ENCODE results near the gene C1orf167.

The C1orf167 gene, protein sequence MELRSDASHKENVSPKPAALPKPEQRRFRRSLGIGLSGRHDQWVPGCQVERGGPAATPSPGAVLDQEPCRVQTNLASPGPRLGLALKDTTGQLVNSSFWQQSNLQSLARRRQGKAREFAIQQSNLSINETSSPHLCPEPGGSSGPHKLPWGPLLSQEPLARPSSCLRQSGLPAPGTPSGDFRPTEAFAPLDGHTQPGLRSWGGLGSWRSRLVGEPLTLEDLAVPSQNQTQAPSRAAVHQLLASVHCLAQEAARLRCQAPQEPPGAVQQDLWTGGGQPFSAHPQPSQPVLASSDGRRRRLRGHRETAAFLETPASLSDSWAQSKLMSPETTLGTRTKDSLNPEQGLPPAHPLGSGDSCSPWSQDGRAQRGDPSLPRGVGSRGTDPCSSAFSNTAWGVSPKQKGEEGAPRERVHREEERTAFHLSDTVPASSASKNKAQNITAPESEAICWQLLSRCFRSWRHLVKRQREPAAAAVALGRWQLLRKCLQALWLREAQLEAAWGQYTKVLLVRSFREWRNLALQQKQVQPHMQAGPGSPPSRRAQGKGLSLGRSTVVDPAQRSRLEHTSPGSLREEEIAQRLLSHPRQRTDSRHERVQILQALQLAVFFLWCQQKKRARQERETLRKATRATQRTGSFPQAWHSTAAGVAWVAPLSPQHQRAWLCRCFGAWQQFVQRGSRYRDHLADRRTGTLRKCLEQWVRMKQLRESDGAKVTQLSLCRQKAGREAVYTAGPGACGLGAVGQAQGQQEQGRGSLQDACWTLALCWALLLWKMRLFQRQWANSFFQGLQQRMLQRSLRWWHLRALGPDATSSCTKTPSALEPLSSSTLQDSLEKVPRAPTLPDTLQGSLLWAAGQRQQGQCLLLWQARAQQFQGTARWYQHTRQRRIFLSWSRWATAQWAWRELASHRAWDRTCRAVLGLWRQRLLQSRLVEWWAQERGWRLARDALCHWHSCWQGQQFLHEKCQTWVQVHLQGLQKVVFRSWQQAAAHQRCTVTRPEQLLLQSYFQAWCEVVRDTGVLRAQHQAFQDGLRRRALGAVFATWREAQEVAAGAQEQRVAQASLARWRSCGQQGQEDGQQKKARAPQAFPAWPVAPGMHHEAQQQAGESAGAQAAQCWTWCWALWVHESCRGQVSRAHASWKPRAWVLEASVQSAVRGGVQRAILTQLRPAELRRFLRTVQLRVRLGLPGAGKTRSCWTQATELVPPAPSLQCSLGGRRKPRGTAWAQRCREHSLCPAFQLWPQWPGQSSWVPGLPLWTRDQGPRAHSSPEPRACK (N-terminal part only)

DNA sequence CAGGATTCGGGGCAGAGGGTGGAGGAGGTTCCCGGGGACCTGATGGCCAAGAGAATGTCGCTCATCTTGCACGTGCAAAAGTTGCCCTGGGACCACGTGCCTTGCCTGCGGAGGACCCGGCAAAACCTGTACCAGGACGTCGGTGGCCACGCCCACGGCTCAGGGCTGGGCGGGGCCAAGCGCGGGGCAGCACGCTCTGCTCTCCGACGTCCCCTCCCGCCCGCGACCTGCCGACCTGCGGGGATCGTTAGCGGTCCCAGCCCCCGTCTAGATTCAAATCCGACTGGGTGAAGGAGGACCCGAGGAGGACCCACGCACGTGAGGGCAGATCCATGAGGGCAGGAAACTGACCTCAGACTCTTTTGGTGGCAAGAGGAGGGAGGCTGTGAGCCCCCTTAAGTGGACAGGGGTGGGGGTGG lies at the start of gene C1orf167:
Gene C1orf167 (plus strand): TSS at position 206 of the 419 bp plus-strand sequence. CDS start 2,208 bp downstream, outside the sequence.
- peak; percentile 46 for DNase-seq

DNA sequence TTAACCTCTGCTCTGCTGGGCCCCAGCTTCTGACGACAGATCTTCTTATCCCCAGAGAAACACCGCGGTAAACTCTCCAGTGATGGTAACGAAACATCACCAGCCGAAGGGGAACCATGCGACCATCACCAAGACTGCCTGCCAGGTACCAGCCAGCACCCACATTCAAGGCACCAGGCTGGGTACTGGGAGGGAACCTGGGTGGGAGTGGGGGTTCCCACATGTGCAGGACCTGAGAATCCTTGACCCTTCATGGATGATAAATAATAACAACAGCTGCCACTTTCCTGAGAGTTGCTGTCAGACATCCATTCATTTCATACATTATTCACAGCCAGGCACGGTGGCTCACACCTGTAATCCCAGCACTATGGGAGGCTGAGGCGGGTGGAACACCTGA lies 49.7 kb upstream of the C1orf167 start:
- DNase-seq = no peak

DNA sequence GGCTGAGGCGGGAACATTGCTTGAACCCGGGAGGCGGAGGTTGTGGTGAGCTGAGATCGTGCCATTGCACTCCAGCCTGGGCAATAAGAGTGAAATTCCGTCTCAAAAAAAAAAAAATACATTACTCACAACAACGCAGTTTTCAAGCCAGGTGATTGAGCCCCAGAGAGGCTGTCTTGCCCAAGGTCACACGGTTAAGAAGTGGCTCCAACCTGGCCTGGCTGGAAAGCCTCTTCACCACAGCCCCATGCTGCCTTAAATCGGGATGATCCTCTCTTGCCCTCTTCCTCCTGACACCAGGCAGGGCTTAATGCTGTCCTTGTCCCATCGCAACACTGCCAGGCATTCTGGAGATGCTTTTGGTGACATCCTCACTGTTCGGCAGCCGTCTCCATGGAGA lies 48.9 kb upstream of the C1orf167 start:
- peak; percentile 19 for DNase-seq

DNA sequence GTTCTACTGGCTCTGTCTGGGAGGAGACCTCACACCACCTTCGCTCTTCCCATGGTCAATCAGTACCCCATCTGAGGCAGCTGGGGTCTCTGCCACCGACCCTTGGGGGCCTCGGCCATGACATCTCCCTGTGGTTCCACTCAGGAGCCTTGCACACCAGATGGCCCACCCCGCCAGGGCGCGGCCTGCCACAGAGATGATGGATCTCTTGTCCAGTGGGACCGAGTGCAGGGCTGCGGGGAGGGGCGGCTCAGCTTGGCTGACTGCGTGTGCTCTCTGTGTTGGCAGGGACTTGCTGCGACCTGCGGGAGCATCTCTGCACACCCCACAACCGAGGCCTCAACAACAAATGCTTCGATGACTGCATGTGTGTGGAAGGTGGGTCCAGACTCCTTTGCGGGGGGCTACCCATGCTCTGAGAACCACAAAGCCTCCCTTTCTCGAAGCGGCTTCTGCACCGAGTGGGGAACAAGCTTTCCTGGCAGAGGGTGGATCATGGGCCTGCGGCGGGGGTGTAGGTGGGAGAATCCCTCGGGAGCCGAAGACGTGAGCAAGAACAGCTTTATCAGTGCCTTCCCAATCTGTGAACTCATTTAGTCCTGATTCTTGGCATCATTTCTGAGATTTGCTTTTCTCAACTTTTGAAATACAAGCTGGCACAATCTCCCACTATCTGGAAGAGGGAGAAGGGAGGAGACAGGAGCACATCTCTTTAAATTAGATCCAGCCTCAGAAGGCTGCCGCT lies 47.0 kb upstream of the C1orf167 start:
- no peak for DNase-seq

DNA sequence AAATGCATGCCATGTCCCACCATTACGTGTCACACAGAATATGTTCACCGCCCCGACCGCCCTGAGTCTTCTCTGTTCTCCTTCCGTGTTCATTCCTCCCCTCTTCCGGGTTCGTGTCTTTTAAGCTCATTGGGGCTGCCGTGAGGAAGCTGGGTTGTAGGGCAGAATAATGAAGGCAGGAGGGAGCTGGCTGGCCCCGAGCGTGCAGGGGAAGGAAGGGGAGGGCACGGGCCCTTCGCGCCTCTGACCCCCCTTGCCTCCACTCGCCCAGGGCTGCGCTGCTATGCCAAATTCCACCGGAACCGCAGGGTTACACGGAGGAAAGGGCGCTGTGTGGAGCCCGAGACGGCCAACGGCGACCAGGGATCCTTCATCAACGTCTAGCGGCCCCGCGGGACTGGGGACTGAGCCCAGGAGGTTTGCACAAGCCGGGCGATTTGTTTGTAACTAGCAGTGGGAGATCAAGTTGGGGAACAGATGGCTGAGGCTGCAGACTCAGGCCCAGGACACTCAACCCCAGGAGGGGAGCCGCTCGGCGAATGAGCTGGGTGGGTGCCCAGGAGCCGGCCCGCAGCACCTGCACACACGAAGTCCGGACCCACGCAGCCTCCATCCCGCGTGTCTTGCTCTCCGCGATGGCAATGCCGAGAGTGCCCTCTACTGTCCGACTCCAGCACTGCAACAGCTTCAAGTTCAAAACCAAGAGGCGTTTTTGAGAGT lies 42.5 kb upstream of the C1orf167 start:
- peak; percentile 90 for DNase-seq

DNA sequence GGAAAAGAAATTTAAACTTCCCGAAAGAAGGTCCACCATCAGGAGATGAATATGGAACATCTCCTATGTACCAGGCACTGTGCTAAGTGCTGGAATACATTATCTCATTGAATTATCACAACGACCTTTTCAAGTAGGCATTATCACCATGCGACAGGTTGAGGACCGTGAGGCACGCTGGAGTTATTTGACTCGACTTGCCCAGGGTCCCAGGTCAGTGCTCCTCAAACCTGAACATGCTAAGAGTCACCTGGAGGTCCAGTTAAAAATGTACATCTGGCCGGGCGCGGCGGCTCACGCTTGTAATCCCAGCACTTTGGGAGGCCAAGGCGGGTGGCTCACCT lies 42.0 kb upstream of the C1orf167 start:
- DNase-seq = no peak

DNA sequence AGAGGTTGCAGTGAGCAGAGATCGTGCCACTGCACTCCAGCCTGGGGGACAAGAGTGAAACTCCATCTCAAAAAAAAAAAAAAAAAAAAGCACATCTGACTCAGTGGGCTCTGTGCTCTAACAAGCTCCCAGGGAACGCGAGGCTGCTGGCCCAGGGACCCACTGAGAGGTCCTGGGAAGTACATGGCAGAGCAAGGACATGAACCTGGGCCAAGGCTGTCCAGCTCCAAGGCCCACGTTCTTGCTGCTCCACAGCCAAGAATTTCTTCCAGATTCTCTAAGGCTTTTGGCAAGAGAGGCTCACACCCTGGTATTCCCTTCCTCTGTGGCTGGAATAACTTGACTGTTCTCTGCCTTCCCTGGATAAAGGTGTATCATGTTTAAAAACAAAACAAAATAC lies 41.5 kb upstream of the C1orf167 start:
- DNase-seq = no peak

DNA sequence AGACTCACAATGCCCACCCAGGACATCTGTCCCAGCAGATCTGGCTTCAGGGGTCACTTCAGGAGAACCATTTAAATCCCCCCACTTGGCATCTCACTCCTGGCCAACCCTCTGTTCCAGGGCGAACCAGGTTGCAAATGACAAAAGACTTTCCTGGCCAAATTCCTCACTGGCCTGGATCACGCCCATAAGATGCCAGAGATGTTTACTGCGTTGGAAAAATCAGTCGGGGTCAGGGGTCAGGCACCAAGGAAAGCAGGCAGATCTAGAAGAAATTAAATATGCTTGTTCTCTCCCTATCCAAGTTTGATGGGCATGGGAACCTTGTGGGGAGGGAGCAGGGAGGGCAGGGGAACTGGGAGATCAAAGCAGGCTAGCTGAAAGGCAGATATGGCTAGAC lies 40.7 kb upstream of the C1orf167 start:
- no peak for DNase-seq

DNA sequence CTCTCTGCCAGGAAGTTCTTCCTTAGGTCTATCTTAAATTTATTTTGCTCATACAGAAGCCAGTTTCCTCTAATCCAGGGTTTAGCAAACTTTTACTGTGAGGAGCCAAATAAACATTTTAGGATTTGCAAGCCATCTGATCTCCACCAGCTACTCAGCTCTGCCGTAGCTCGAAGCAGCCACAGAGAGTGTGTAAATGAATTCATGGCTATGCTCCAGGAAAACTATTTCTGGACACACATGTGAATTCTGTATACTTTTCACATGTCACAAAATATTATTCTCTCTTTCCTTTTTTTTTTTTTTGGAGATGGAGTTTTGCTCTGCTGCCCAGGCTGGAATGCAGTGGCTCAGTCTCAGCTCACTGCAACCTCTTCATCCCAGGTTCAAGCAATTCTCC lies 39.5 kb upstream of the C1orf167 start:
- no peak for DNase-seq

DNA sequence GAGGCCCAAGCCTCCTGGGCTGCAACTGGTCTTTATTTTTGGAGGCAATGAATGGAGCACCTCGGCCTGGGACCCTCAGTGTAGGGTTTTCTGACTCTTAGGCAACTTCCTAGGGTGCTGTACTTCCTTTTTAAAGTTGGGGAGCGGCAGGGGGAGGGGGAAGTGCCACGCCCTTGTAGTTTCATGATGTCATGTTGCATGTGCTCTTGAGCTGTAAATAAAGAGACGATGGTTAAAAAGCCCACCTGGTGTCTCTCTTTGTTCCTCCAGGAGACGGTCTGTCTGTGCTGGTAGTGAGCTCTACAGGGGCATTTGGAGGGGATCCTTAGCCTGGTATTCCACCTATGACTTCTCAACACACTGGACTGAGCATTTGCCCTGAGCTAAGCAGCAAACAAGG lies 36.4 kb upstream of the C1orf167 start:
- DNase-seq = no peak

DNA sequence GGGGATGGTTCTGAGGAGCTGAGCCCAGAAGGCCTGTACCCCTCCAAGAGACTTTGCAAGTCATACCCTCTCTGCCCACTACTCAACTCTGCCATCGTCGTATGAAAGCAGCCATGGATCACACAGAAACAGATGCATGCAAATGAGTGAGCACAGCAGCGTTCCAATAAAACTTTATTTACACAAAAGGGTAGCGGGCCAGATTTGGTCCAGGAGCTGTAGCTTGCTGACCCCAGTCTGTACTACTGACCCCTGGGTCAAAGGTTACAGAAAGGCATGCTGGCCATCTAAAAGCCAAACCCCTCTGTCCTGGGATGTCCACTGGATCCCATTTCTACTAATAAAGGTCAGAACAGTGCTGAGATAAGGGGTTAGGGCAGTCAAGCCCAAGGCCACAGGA lies 34.9 kb upstream of the C1orf167 start:
- DNase-seq = no peak

DNA sequence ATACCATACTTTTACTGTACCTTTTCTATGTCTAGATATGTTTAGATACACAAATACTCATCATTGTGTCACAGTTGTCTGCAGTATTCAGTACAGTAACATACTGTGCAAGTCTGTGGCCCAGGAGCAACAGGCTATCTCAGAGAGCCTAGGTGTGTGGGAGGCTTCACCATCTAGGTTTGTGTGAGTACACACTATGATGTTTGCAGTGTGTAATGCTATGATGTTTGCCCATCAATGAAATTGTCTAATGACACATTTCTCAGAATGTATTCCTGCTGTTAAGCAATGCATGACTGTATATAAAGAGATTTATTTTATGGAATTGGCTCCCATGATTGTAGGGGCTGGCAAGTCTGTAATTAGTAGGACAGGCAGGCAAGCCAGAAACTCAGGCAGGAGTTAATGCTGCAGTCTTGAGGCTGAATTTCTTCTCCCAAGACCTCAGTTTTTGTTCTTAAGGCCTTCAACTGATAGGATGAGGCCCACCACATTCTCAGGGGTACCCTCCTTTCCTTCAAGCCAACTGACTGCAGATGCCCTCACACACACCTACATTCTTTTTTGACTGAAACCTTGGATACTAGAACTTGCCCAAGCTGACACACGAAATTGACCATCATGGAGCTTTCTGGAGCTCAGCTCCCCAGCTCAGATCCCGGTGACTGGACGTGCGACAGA lies 33.7 kb upstream of the C1orf167 start:
- DNase-seq = no peak

DNA sequence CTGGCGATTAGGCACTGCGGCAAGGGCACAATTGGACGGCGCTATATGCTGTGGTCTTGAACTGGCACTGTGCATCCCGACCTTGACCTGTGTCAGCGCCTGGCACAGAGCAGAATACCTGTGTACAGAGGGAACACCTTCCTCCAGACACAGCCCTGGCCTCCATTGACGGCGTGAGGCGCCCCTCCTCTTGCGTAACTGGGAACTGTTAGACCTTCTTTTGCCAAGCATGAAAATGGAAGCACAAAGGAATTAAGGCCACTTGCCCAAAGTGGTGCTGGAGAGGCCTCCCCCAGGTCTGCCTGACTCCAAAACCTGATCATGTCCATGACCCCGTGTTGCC lies 32.9 kb upstream of the C1orf167 start:
- no peak for DNase-seq

DNA sequence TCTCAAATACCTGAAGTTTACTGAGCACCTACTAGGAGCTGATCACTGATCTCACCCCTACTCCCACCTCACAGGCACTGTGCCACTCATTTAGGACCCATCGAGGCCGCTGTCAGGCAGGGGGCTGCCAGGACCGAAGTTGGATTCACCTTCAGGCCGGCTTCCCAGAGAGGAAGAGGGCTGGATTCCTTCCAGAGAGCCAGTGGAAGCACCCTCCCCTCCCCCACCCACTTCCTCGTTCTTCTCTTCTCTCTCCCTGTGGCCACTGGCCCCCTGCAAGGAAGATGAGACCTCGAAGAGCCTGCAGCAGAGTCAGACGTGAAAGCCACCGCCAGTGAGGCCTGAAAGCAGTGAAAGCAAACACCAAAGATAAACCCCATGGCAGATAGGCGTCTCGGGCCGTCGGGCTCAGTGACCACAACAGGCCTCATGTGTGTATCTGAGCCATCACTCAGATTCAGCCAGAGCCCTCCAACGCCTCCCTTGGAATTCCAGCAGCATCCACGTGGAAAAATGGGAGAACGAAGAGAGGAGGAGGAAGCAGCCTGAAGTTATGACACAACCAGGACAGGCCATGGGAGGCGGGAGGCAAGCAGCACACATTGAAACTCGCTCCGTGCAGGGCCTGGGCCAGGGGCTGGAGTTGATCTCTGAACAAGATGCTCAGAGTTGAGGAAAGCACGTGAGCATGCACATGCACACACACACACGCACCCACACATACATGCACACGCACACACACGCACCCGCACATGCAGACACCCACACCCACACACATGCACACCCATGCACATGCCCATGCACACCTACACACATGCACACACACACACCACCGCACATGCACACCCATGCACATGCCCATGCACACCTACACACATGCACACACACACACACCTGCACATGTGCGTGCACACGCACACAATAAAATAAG lies 32.2 kb upstream of the C1orf167 start:
- DNase-seq = no peak

DNA sequence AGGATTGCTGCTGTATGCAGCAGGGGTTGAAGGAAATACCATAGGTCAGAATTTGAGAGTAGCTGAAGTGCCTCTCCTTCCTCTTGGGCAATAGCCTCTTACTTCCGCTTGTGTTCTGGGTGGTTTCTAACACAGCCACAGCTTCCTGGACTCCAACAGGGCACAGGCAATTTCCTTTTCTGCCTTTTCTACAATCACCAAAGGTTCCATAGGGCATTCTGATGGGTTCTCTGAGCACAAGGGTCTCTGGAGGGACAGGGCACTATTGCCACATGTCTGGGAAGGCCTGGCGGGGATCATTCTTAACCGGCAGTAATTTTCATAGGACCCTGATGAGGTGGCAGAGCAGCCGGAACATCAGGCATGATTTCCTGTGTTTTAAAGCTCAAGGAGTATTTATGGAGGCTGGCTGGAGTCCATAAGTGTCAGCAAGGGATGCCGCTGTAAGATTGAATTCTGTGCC lies 31.5 kb upstream of the C1orf167 start:
- no peak for DNase-seq

DNA sequence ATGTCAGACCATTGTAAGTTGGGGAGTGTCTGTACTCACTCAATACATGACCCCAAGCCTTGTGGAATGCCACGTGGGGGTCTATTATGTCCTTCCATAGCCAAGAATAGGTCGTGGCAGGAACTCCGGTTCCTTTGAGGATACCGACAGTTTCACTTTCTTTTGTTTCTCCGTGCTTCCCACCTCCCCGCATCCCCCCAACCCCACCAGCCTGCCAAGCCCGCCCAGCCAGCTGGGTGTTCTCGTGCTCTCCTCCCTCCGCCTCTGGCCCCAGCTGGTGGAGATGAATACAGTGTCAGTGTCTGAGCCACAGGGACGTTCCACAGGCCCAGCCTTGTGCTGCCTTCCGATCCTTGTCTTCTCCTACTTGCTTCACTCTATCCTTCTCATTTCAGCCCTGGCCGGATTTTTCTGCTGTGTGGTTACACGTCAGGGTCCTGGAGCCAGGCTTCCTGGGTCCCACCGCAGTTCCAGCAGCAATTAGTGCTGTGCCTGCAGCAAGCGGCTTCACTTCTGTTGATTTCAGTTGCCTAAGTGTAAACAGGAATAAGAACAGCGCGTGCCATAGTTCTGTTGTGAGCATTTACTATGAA lies 30.2 kb upstream of the C1orf167 start:
- DNase-seq = no peak

DNA sequence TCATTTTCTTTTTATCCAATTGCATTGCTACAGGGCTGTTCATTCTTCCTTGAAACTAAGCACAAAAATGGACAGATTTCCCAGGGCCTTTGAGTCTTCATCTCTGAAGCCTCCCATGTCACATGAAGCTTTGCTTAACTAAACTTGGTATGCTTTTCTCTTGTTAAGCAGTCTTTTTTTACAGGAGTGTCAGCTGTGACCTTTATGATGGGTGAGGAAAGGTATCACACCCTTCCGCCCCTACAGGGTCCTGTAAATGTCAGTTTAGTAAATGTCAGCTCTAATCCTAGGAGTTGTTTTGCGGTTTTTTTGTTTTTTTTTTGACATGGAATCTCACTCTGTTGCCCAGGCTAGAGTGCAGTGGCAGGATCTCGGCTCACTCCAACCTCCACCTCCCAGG lies 28.7 kb upstream of the C1orf167 start:
- DNase-seq = no peak

DNA sequence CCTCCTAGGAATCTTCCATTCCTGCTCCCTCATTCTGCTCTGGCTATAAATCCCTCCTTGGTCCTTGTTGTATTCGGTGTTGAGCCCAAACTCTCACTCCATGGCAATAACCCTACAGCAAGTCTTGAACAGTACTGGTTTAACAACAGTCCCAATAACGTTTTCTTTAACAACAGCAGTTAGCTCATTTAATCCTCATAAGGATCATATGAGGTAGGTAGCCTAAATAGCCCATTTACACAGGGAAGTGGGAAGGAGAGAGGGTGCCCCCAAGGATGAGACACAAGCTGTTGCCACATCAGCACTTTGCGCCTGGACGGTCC lies 26.5 kb upstream of the C1orf167 start:
- no peak for DNase-seq

DNA sequence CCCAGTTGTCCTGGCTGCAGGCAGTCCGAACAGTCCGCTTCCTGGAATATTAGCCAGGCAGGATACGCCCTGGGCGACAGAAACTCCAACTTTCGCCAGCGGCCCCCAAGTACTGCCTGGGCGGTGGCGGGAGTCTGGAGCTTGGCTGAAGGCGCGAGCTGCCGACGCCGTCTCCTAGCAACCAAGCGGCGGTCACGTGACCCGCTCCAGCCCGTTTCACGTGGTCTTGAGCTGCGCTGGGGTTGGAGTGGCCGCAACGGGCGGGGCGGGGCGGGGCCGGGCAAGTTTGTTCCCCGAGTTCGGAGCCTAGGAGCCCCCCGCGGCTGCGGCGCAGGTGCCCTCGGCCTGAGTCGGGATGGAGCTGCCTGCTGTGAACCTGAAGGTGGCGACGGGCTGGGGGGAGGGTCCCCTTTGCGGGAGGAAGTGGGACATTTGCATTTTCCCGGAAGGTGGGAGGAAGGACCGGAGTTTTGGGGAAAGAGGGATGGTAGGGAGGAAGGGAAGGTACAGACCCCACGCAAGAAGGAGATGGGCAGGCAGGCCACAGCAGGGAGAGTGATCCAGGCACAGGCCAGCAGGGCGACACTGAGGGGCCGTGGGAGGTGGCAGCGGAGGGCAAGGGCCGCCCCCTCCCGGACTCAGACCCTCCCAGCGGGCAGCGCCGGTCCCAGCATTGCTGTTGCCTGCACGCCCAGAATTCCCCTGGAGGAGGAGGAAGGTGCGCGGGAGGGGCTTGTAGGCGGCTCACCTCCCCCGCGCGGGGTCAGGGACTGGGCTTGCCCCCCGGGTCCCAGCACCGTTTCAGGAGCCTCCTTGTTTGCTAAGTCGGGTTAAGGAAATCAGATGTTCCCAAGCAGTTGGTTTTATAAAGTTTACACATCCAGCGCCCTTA lies 25.9 kb upstream of the C1orf167 start, which contains the start of gene AGTRAP:
Gene AGTRAP (plus strand): TSS at position 283 of the 892 bp plus-strand sequence. CDS start 73 bp downstream, at position 356.
- peak; percentile 96 for DNase-seq
